Kidney epithelial cell (primary cell): ENCODE results near the gene SPAG9. TPM values are rescaled to one million over a fixed set of nuclear protein-coding genes. Genes with fewer than 3 reads are reported as not detected.

Source experiments
- DNase-seq: peaks from one replicate; pipeline ENCODE4 v3.0.0-alpha.2; 2010; ENCODE audit warnings: low read depth
- H3K27me3 ChIP-seq: 2 replicates; pipeline ENCODE4 v1.6.0; 2011; ENCODE audit warnings: low read length; ENCODE audit not compliant: control insufficient read depth, insufficient read depth
- H3K36me3 ChIP-seq: 2 replicates; pipeline ENCODE4 v1.5.1; 2011; ENCODE audit warnings: low read length; ENCODE audit not compliant: control insufficient read depth, insufficient read depth
- H3K4me3 ChIP-seq: 2 replicates; pipeline ENCODE4 v1.5.1; 2011; ENCODE audit warnings: low read depth, mild to moderate bottlenecking, control low read depth, low read length
- total RNA-seq: library from RNA; depleted of rRNA; stranded (reverse); fragments of >200 nt; gene quantifications from 2 replicates; pipeline ENCODE4 v1.2.3, GENCODE V29; 2015
- TF ChIP-seq, protein P1 (sequence below): IDR thresholded peaks from 2 replicates; pipeline ENCODE4 v1.5.1; 2011; ENCODE audit warnings: mild to moderate bottlenecking, moderate library complexity, low read length, control low read depth, inconsistent platforms; ENCODE audit not compliant: insufficient read depth, poor library complexity, severe bottlenecking

Gene SPAG9
- total RNA-seq, 1 donor from 2014 or later: 85.5 TPM

DNA sequence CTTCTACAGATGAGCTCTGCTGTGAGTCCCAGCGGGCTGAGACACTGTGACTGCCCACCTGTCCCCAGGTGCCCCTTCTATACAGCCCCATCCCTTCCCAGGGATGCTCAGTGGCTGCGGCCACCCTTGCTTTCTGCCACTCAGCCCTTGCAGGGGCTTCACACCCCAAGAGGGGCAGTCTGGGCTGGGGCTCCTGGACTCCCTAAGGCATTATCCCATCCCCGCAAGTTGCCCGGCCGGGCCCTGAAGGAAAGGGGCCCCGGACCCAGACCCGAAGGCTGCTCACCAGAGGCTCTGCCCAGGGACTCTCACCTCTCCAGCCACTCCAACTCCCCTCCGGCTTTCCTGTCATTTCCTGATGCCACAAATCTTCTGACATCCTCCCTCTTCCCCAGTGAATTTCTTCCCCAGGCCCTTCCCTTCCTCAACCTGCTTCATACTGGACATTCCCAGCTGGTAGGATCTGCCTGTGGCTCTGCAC lies 166.0 kb downstream of the SPAG9 start:
- no peak for DNase-seq
- TF ChIP-seq, protein P1, sequence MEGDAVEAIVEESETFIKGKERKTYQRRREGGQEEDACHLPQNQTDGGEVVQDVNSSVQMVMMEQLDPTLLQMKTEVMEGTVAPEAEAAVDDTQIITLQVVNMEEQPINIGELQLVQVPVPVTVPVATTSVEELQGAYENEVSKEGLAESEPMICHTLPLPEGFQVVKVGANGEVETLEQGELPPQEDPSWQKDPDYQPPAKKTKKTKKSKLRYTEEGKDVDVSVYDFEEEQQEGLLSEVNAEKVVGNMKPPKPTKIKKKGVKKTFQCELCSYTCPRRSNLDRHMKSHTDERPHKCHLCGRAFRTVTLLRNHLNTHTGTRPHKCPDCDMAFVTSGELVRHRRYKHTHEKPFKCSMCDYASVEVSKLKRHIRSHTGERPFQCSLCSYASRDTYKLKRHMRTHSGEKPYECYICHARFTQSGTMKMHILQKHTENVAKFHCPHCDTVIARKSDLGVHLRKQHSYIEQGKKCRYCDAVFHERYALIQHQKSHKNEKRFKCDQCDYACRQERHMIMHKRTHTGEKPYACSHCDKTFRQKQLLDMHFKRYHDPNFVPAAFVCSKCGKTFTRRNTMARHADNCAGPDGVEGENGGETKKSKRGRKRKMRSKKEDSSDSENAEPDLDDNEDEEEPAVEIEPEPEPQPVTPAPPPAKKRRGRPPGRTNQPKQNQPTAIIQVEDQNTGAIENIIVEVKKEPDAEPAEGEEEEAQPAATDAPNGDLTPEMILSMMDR: no peak
- no peaks in the 10 kb centered on the region for H3K27me3 ChIP-seq
- H3K4me3 ChIP-seq: no peak overlapping the region
- no peaks in the 10 kb centered on the region for H3K36me3 ChIP-seq

DNA sequence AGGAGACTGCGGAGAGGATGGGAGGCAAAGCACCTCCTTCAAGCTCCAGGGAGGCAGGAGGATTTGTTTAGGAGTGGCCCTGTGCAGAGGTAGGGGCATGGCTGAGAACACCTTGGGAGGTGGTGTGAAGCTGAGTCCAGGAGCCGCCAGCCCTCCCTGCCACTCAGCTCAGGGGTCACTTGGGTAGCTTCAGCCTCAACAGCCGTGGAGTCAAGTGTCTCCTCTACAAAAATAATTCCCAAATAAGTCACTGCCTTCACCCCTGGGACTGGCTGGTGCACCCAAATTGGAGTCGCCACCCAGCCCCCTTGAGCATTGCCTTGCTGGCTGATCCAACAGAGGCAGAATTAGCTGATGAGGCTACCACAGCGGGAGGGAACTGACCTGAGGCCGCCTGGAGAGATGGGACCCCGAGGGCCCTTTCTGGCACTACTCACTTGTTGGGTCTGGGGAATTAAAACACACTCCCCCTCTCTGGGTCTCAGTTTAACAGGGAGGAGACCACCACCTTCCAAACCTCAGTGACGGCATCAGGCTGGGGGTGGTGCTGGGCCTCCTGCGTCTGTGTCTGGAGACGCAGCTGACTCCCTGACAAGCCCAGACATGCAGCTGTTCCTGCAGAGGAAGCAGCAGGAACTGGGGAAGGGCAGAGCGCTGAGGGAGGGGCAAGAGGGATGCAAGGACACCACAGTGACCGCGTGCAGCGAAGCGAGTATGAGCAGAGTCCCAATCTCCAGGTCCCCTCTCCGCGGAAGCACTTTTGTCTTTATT lies 166.7 kb downstream of the SPAG9 start:
- H3K4me3 ChIP-seq: no peak overlapping the region
- DNase-seq: no peak
- no peaks in the 10 kb centered on the region for H3K27me3 ChIP-seq
- H3K36me3 ChIP-seq: no peaks in the 10 kb centered on the region
- TF ChIP-seq, protein P1: no peak

DNA sequence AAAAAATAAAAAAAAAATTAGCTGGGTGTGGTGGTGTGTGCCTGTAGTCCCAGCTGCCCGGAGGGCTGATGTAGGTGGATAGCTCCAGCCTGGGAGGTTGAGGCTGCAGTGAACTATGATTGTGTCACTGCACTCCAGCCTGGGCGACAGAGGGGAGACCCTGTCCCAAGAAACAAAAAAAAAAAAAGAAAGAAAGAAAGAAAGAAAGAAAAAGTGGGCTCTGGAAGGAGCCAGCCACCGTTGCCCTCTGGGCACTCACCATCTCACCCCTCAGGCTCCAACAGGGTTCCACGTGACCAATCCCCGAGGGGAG lies 167.2 kb downstream of the SPAG9 start:
- no peak for DNase-seq
- Histone ChIP-seq H3K36me3 (no peaks in the 10 kb centered on the region), H3K4me3 (no peak overlapping the region), H3K27me3 (no peaks in the 10 kb centered on the region)
- TF ChIP-seq, protein P1: no peak

DNA sequence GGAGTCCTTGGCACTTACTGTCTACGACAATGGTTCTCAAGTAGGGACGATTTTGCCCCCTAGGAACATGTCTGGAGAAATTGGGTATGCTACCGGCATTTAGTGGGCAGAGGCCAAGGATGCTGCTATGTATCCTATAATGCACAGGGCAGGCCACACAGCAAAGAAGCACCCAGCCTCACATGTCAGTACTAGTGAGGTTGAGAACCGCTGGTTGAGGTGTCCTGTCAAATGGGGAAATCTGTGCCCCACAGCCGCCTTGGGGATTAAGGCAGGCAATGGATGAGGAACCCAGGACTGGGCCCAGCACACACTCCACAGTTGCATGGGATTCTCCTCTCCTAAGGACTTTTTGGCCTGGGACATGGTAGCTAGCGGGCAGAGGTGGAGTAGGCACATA lies 167.8 kb downstream of the SPAG9 start:
- Histone ChIP-seq H3K4me3 (no peak overlapping the region), H3K36me3 (no peaks in the 10 kb centered on the region), H3K27me3 (no peaks in the 10 kb centered on the region)
- TF ChIP-seq, protein P1: no peak
- DNase-seq: no peak

DNA sequence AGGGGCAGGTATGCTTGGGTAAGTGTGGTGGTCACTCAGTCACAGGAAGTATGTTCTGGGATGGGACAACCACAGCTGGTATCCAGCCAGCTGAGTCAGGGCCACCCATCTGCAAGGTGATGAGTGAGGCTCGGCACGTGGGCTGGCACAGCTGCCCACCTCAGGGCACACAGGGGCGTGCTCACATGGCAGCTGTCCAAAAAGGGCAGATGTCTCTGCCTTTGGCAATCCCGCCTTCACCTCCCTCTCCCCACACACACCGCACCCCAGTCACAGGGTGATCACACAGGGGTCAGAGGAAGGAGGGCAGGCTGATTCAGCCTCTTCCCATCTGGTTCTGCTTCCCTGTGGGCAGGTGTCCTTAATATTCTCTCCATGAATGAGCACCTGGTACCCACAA lies 168.7 kb downstream of the SPAG9 start:
- no peaks in the 10 kb centered on the region for H3K36me3 ChIP-seq
- TF ChIP-seq, protein P1: no peak
- no peaks in the 10 kb centered on the region for H3K27me3 ChIP-seq
- peak; percentile 49 for DNase-seq
- no peak overlapping the region for H3K4me3 ChIP-seq
